Peyer's patch (tissue), 4 donors: ENCODE measurements around the gene SUPT3H.

Experiments
- POLR2A ChIP-seq, 2 donors: fragments of 450-650 bp; IDR thresholded peaks; one replicate each; pipeline ENCODE4 v1.5.1; 2017; ENCODE audit warnings: antibody characterized with exemption in 2 of 2, mild to moderate bottlenecking in 2 of 2, moderate library complexity in 2 of 2
- TF ChIP-seq, protein P1 (sequence below), 6 experiments: fragments of 450-650 bp in 4 of 6; fragments of 200-600 bp in 2 of 6; sonication (generic) in 1 of 6; IDR thresholded peaks; one replicate each; pipeline ENCODE4 v1.5.1; 2017 to 2019; ENCODE audit warnings: antibody characterized with exemption in 6 of 6, mild to moderate bottlenecking in 3 of 6, moderate library complexity in 1 of 6

DNA sequence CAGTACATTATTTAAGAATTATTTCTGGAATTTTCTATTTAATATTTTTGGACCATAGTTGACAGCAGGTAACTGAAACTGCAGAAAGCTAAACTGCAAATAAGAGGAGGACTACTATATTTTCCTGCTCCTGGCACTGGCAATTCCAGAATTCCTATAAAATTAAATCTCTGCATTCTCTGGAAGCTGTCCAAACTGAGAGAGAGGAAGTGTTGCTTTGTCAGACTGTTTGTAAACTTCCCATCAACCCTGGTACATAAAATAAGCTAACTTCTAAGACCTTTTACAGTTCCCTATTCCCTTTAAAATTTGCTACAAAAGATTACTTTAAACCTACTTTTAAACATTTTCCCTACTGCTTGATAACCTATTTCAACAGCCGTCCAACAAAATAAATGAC is 245.7 kb downstream of the SUPT3H start:
- no peak for TF ChIP-seq POLR2A (IDR thresholded peaks at IDR 0.05)
- TF ChIP-seq, protein P1, sequence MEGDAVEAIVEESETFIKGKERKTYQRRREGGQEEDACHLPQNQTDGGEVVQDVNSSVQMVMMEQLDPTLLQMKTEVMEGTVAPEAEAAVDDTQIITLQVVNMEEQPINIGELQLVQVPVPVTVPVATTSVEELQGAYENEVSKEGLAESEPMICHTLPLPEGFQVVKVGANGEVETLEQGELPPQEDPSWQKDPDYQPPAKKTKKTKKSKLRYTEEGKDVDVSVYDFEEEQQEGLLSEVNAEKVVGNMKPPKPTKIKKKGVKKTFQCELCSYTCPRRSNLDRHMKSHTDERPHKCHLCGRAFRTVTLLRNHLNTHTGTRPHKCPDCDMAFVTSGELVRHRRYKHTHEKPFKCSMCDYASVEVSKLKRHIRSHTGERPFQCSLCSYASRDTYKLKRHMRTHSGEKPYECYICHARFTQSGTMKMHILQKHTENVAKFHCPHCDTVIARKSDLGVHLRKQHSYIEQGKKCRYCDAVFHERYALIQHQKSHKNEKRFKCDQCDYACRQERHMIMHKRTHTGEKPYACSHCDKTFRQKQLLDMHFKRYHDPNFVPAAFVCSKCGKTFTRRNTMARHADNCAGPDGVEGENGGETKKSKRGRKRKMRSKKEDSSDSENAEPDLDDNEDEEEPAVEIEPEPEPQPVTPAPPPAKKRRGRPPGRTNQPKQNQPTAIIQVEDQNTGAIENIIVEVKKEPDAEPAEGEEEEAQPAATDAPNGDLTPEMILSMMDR (IDR thresholded peaks at IDR 0.05) = no peak
